Measurements from ENCODE around the gene SERPINE2.

DNA sequence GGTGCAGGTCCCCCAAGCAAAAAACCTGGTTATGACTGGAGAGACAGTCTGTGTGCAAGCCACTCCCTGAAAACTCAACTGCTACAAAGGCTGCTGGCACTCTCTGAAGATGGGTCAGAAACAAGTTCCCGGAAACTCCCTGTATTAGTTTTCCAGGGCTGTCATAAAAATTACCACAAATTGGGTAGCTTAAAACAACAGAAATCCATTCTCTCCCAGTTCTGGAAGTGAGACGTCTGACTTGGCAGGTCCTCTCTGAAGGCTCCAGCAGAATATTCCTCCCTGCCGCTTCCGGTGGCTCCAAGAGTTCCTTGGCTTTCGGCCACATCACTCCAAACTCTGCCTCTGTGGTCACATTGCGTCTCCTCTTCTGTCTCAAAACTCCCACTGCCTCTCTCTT, 30.1 kb upstream of the SERPINE2 start:
- TF ChIP-seq, protein P1, sequence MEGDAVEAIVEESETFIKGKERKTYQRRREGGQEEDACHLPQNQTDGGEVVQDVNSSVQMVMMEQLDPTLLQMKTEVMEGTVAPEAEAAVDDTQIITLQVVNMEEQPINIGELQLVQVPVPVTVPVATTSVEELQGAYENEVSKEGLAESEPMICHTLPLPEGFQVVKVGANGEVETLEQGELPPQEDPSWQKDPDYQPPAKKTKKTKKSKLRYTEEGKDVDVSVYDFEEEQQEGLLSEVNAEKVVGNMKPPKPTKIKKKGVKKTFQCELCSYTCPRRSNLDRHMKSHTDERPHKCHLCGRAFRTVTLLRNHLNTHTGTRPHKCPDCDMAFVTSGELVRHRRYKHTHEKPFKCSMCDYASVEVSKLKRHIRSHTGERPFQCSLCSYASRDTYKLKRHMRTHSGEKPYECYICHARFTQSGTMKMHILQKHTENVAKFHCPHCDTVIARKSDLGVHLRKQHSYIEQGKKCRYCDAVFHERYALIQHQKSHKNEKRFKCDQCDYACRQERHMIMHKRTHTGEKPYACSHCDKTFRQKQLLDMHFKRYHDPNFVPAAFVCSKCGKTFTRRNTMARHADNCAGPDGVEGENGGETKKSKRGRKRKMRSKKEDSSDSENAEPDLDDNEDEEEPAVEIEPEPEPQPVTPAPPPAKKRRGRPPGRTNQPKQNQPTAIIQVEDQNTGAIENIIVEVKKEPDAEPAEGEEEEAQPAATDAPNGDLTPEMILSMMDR (IDR thresholded peaks at IDR 0.05), result no peak
- TF ChIP-seq POLR2AphosphoS5 (IDR thresholded peaks at IDR 0.05), result no peak
- no peak for TF ChIP-seq POLR2A (IDR thresholded peaks at IDR 0.05)

All from breast epithelium (tissue), 3 donors.